Activated B cell treated with CpG ODN at 0.5 μM for 24 hours (primary cell): Measurements from ENCODE around the gene NAPEPLD. TPM values are rescaled to one million over a fixed set of nuclear protein-coding genes. Genes with fewer than 3 reads are reported as not detected.
"Not testable (repeated sequence)": the region's sequence is repeated elsewhere in the genome, so short reads cannot be mapped to it uniquely, and the experiment has no call there.

ENCODE experiments used
- ATAC-seq: fragments of 200-7000 bp; cut with Tn5 transposase; one replicate; pipeline ENCODE4 v1.10.0; 2021; ENCODE audit warnings: low read depth, mild to moderate bottlenecking, moderate library complexity
- CTCF ChIA-PET: fragments of 350-600 bp; sonication (Branson Sonifier 250); formaldehyde crosslinking; loops from one replicate; lab custom pipeline; 2021; ENCODE audit warnings: antibody characterized with exemption; lab: Charles Lee
- POLR2A ChIA-PET: fragments of 350-600 bp; sonication (Branson Sonifier 250); formaldehyde crosslinking; loops from one replicate; lab custom pipeline; 2021; ENCODE audit warnings: antibody characterized with exemption; lab: Charles Lee
- DNase-seq: peaks from one replicate; pipeline ENCODE4 v3.0.0; 2022
- H3K27ac Mint-ChIP-seq: one replicate; pipeline ENCODE4 v1.8.0; 2020; ENCODE audit warnings: mixed read lengths
- H3K27me3 Mint-ChIP-seq: one replicate; pipeline ENCODE4 v1.8.0; 2021; ENCODE audit warnings: mixed read lengths
- H3K36me3 Mint-ChIP-seq: one replicate; pipeline ENCODE4 v1.8.0; 2021; ENCODE audit warnings: low read depth, mixed read lengths
- H3K4me1 Mint-ChIP-seq: one replicate; pipeline ENCODE4 v1.8.0; 2021; ENCODE audit warnings: mixed read lengths
- H3K4me3 Mint-ChIP-seq: one replicate; pipeline ENCODE4 v1.8.0; 2020; ENCODE audit warnings: mild to moderate bottlenecking, mixed read lengths
- H3K9me3 Mint-ChIP-seq: one replicate; pipeline ENCODE4 v1.8.0; 2020; ENCODE audit warnings: mixed read lengths
- CTCF ChIP-seq: fragments of 200-600 bp; IDR thresholded peaks from one replicate; pipeline ENCODE4 v1.8.0; 2022; ENCODE audit warnings: antibody characterized with exemption, mild to moderate bottlenecking
- intact Hi-C: fragments of 100-400 bp; cut with micrococcal nuclease; formaldehyde crosslinking; loops from one replicate; pipeline ENCODE4 v1.15.1; 2024
- total RNA-seq: library from RNA; stranded (reverse); gene quantifications from 2 replicates; pipeline ENCODE4 v1.2.3, GENCODE V29; 2022

Gene NAPEPLD
- total RNA-seq, 1 donor from 2014 or later, result 14.4 TPM

- CTCF ChIA-PET, result no interaction called here
These were observed 85.0 kb downstream of the NAPEPLD start for GRCh38 chr7:103063895-103064294.

GRCh38 chr7:103059471-103059870 is 89.4 kb downstream of the NAPEPLD start:
- ChIA-PET POLR2A (no interaction called here), CTCF (no interaction called here)
- no peak for DNase-seq
- no peaks in the 10 kb centered on the region for H3K4me1 Mint-ChIP-seq
- H3K27me3 Mint-ChIP-seq, result no peaks in the 10 kb centered on the region
- H3K36me3 Mint-ChIP-seq, result no peaks in the 10 kb centered on the region
- intact Hi-C loops, result no loop called here
- no peaks in the 10 kb centered on the region for H3K9me3 Mint-ChIP-seq
- no peak overlapping the region for H3K27ac Mint-ChIP-seq
- ATAC-seq, result no peak
- H3K4me3 Mint-ChIP-seq, result no peak overlapping the region
- TF ChIP-seq CTCF, result no peak

More at GRCh38 chr7:103063895-103064294, 85.0 kb downstream of the NAPEPLD start:
- no peaks in the 10 kb centered on the region for H3K9me3 Mint-ChIP-seq
- intact Hi-C loops, result no loop called here
- H3K36me3 Mint-ChIP-seq, result no peaks in the 10 kb centered on the region
- H3K4me3 Mint-ChIP-seq, result no peak overlapping the region
- no peak for TF ChIP-seq CTCF
- no peaks in the 10 kb centered on the region for H3K27me3 Mint-ChIP-seq
- no peak overlapping the region for H3K27ac Mint-ChIP-seq
- H3K4me1 Mint-ChIP-seq, result no peaks in the 10 kb centered on the region
- no peak for DNase-seq
- ATAC-seq, result no peak
- POLR2A ChIA-PET, result no interaction called here

GRCh38 chr7:103058122-103058521 is 90.8 kb downstream of the NAPEPLD start:
- DNase-seq, result no peak
- Mint-ChIP-seq H3K9me3 (no peaks in the 10 kb centered on the region), H3K27ac (no peak overlapping the region), H3K36me3 (no peaks in the 10 kb centered on the region), H3K27me3 (no peaks in the 10 kb centered on the region), H3K4me3 (no peak overlapping the region), H3K4me1 (no peaks in the 10 kb centered on the region)
- POLR2A ChIA-PET, result no interaction called here
- intact Hi-C loops, result no loop called here
- ATAC-seq, result no peak
- CTCF ChIA-PET, result no interaction called here
- TF ChIP-seq CTCF, result no peak

- DNase-seq, H3K4me1 Mint-ChIP-seq, H3K36me3 Mint-ChIP-seq, ATAC-seq, intact Hi-C loops, H3K27ac Mint-ChIP-seq, POLR2A ChIA-PET, H3K27me3 Mint-ChIP-seq, H3K4me3 Mint-ChIP-seq, H3K9me3 Mint-ChIP-seq, CTCF ChIA-PET: not testable (repeated sequence)
These were observed 92.9 kb downstream of the NAPEPLD start for GRCh38 chr7:103056006-103056405.

- H3K27me3 Mint-ChIP-seq, result no peaks in the 10 kb centered on the region
- ChIA-PET POLR2A (no interaction called here), CTCF (interaction anchor here (0.7 to 1.9 kb wide), 2 partner anchors 9 to 11 kb away, joined by 3 to 4 read pairs; no protein-coding TSS in a partner anchor)
- ATAC-seq (no peak), DNase-seq (no peak)
- H3K36me3 Mint-ChIP-seq, result no peaks in the 10 kb centered on the region
- peaks cover 7% of the 10 kb centered on the region for H3K9me3 Mint-ChIP-seq
- no peak for TF ChIP-seq CTCF
- no peak overlapping the region for H3K4me3 Mint-ChIP-seq
- H3K27ac Mint-ChIP-seq, result no peak overlapping the region
- H3K4me1 Mint-ChIP-seq, result no peaks in the 10 kb centered on the region
- intact Hi-C loops, result no loop called here
These were observed 97.4 kb downstream of the NAPEPLD start for GRCh38 chr7:103051519-103051918.

Other genes with a start within 250 kb of the NAPEPLD start
- 0.16 and 0.34 TPM in 2 replicates for gene LRRC17, start 236.1 kb downstream of the NAPEPLD start, total RNA-seq
- gene FBXL13, start 74.3 kb downstream of the NAPEPLD start, total RNA-seq, result 2.9 and 3.4 TPM in 2 replicates
- 24.9 and 26.7 TPM in 2 replicates for gene ARMC10, start 74.0 kb downstream of the NAPEPLD start, total RNA-seq
- gene PMPCB, start 148.3 kb upstream of the NAPEPLD start, total RNA-seq, result 76.9 and 80.8 TPM in 2 replicates
- 45.8 and 49.0 TPM in 2 replicates for gene DNAJC2, start 195.7 kb upstream of the NAPEPLD start, total RNA-seq
- gene PSMC2, start 198.5 kb upstream of the NAPEPLD start, total RNA-seq, result 94.3 and 94.8 TPM in 2 replicates